Iris pigment epithelial cell (primary cell): ENCODE results near the gene CAPN3.
"Not testable (repeated sequence)": the region's sequence is repeated elsewhere in the genome, so short reads cannot be mapped to it uniquely, and the experiment has no call there.

Experiments
- DNase-seq: peaks from one replicate; pipeline ENCODE4 v3.0.0-alpha.2; 2011; ENCODE audit warnings: low read depth

The CAPN3 gene

GRCh38 chr15:42359249-42359648 lies at the start of gene CAPN3:
CAPN3 (plus strand) TSS chr15:42359501; CDS start chr15:42359806, 305 bp downstream.
- DNase-seq = no peak

DNA sequence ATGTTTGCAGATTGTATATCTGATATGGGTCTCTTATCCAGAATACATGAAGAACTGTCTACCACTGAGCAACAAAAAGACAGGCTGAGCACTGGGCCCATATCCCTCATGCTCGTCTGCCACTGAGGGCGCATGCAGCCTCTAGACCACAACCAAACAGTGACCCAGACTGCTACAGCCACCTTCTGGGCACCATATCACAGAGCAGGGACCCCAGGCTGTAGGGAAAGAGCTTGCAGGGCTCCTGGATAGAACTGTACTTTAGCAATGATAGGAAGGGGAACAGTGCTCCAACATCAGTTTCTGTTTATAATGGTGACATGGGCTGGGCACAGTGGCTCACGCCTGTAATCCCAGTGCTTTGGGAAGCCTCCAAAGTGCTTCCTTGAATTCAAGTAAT lies 45.8 kb upstream of the CAPN3 start:
- DNase-seq = no peak

DNA sequence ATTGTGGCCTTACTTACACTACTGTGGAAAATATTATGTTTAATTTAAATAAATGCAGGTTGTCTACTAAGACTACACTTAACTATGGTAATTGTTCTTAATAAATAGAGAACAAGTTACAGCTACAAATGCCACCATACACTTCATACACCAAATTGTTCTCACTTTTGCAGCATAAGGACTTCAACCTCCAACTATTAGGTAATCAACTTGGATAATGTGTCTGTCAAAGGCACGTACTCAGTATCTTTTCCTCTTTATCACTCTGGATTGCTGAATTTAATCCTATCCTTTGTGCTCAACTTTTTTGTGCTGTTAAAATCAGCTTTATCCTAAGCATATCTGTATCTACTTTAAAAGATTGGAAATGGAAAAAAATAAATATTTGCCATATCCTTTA lies 44.5 kb upstream of the CAPN3 start:
- DNase-seq = no peak

GRCh38 chr15:42315521-42315920 lies 43.8 kb upstream of the CAPN3 start:
- no peak for DNase-seq

GRCh38 chr15:42316282-42316805 lies 43.0 kb upstream of the CAPN3 start:
- DNase-seq = not testable (repeated sequence)

DNA sequence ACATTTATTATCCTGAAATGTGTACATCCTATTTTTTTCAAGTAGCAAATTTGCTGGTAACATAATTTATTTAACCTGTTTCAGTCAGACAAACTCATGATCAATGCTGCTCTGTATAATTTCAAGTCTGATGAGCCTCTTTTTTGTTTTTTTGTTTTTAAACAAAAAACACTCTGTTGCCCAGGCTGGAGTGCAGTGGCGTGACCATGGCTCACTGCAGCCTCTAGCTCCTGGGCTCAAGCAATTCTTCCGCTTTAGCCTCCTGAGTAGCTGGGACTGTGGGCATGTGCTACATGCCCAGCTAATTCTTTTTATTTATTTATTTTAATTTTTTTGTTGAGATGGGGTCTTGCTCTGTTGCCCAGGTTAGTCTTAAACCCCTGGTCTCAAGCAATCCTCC lies 40.1 kb upstream of the CAPN3 start:
- no peak for DNase-seq

GRCh38 chr15:42324308-42324707 lies 35.0 kb upstream of the CAPN3 start:
- DNase-seq = peak; percentile 82

- DNase-seq = no peak
These were observed 30.1 kb upstream of the CAPN3 start for GRCh38 chr15:42329161-42329560.

DNA sequence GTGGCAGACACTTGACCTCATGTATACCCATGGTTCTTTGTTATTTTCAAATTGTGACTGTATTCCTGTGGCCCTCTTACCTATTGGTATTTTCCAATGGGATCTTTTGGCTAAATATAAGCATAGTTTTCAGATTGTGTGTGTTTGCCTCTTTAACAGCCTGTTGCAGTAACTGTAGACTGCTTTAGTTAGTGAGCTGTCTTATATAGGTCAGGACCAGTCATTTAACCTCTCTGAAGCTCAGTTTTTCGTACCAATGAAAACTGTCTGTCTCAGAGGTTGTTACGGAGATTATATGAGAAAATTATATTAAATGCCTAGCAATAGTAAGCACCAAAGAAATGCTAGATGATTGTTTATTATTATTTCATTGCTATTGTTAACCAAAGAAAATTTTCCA lies 29.3 kb upstream of the CAPN3 start:
- DNase-seq = no peak

DNA sequence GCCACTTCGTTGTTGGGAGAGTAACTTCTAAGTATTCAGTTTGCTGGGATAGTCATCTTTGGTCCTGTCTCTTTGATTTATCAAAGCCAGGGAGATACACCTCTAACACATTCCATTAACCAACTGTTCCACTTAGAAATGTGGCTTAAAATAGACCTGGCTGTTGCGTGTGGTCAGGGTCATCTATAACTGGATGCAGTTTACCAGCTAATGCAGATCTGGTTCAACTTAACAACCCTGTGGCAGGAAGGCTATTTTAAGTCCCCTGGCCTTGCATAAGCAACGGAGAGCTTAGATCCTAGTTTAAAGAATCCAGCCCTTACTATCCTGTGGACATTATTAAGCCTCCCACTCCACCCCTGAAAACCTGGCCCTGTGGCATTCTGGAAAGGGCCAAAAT lies 28.1 kb upstream of the CAPN3 start:
- DNase-seq = peak; percentile 30

- DNase-seq = peak; percentile 88
These were observed 27.0 kb upstream of the CAPN3 start for GRCh38 chr15:42332331-42332730.

GRCh38 chr15:42335074-42335473 lies 24.2 kb upstream of the CAPN3 start:
- no peak for DNase-seq

- not testable (repeated sequence) for DNase-seq
These were observed 22.7 kb upstream of the CAPN3 start for GRCh38 chr15:42336650-42337049.

GRCh38 chr15:42337104-42337503 lies 22.2 kb upstream of the CAPN3 start:
- not testable (repeated sequence) for DNase-seq

- DNase-seq = no peak
These were observed 20.8 kb upstream of the CAPN3 start for GRCh38 chr15:42338500-42338899.

DNA sequence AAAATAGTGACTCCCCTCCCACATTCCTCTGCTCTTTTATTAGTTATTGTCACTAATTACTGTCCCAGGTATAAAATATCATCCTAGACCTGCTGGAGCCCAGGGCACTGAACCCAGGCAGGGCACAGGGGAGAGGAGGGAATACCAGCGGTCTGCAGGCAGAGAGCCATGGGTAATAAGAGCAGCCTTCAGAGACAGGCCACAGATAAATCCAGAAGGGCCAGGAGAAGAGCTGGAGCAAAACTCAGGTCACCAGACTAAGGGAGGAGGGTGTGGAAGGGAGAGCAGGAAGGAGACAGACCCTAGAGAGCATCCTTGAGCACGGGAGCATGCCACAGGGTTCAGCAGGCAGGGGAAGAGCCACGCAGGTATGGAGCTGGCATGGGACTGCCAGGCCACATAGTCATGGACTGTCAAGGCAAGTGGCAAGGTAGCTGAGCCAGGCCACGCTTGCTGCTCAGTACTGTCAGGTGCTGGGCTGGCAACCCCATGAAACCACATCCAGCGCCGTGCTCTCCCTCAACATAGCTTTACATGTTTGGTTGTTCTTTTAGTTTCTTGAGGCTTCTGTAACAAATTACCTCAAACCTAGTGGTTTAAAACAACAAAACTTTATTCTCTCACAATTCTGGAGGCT lies 15.6 kb upstream of the CAPN3 start:
- no peak for DNase-seq

- DNase-seq = peak; percentile 93
These were observed 14.5 kb upstream of the CAPN3 start for GRCh38 chr15:42344763-42345162.

DNA sequence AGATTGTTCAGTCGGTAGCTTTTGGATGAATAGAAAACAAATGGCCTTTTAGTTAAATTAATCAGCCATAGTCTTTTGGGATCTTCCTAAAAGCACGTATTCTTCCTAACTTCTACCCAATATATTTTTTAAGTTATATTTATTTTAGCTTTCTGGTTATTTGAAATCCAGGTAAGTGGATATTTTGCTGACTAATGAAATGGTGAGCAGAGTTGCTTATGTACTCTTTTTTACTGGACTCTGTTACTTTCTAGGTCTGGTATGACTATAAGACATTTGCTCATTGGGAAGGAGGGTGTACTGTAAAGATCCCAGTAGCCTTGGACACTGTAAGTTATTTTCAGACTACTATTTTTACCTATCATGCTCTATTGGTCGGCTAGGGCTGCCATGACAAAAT lies 13.8 kb upstream of the CAPN3 start:
- DNase-seq = no peak

DNA sequence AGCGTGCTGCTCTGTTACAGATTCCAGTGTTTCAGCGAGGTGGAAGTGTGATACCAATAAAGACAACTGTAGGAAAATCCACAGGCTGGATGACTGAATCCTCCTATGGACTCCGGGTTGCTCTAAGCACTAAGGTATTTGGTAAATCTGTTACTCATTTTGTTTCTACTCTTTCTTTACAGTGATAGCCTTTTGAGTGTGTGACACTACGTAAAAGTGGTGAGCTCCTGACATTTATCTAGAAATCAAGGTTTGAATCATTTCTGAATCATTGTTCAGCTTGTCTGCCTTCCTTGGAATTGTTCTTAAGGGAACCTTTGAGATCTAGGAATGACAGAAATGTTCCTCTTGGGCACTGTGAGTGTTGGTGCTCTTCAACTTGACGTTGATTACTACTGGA lies 11.2 kb upstream of the CAPN3 start:
- DNase-seq = peak; percentile 76

- peak; percentile 81 for DNase-seq
These were observed 10.1 kb upstream of the CAPN3 start for GRCh38 chr15:42349186-42349585.

GRCh38 chr15:42352401-42352800 lies 6.9 kb upstream of the CAPN3 start:
- no peak for DNase-seq

GRCh38 chr15:42353061-42353460 lies 6.2 kb upstream of the CAPN3 start:
- no peak for DNase-seq

DNA sequence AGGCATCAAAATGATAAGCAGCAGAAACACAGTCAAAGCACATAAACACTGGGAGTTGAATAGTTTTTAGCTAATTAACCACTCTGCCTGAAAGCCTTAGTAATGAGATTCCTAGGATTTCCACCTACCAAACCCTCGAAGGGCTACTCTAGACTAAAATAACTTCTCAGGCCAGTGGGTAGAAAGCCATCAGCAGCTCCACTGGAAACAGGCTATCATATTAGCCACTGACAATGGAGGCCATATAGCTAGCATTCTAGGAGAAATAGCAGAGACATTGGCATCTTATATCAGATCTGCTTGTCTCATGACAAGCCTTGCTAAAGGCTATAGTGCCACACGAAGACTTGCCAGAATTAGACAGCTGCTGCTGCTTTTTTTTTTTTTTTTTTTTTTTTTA lies 4.5 kb upstream of the CAPN3 start:
- DNase-seq = no peak

- no peak for DNase-seq
These were observed 4.0 kb upstream of the CAPN3 start for GRCh38 chr15:42355291-42355690.
